Mammary epithelial cell (primary cell): ENCODE measurements around the gene H6PD.

Source experiments
- EZH2 ChIP-seq: IDR thresholded peaks from 2 replicates; pipeline ENCODE4 v1.6.1; 2012; ENCODE audit warnings: low read length, inconsistent platforms, borderline replicate concordance
- TF ChIP-seq, protein P1 (sequence below), 2 donors: IDR thresholded peaks in 1 of 2; conservative IDR thresholded peaks in 1 of 2; 2 replicates each; pipeline ENCODE4 v1.5.1; 2011 to 2012; ENCODE audit warnings: inconsistent platforms in 2 of 2, low read length in 2 of 2, mild to moderate bottlenecking in 2 of 2, control low read depth in 1 of 2, low read depth in 1 of 2; ENCODE audit not compliant: insufficient read depth in 1 of 2; ENCODE audit errors: extremely low read depth in 1 of 2

GRCh38 chr1:9306006-9306405 is 71.4 kb downstream of the H6PD start:
- TF ChIP-seq, protein P1, sequence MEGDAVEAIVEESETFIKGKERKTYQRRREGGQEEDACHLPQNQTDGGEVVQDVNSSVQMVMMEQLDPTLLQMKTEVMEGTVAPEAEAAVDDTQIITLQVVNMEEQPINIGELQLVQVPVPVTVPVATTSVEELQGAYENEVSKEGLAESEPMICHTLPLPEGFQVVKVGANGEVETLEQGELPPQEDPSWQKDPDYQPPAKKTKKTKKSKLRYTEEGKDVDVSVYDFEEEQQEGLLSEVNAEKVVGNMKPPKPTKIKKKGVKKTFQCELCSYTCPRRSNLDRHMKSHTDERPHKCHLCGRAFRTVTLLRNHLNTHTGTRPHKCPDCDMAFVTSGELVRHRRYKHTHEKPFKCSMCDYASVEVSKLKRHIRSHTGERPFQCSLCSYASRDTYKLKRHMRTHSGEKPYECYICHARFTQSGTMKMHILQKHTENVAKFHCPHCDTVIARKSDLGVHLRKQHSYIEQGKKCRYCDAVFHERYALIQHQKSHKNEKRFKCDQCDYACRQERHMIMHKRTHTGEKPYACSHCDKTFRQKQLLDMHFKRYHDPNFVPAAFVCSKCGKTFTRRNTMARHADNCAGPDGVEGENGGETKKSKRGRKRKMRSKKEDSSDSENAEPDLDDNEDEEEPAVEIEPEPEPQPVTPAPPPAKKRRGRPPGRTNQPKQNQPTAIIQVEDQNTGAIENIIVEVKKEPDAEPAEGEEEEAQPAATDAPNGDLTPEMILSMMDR (conservative IDR thresholded peaks at IDR 0.05 in 1 of 2, IDR thresholded peaks at IDR 0.05 in 1 of 2; ENCODE audit: extremely low read depth in 1 of 2, insufficient read depth in 1 of 2, low read depth in 1 of 2, low read length in 2 of 2) = no peak
- TF ChIP-seq EZH2 = no peak
